ENCODE results near the gene SYNGR1.

SYNGR1 gene

DNA sequence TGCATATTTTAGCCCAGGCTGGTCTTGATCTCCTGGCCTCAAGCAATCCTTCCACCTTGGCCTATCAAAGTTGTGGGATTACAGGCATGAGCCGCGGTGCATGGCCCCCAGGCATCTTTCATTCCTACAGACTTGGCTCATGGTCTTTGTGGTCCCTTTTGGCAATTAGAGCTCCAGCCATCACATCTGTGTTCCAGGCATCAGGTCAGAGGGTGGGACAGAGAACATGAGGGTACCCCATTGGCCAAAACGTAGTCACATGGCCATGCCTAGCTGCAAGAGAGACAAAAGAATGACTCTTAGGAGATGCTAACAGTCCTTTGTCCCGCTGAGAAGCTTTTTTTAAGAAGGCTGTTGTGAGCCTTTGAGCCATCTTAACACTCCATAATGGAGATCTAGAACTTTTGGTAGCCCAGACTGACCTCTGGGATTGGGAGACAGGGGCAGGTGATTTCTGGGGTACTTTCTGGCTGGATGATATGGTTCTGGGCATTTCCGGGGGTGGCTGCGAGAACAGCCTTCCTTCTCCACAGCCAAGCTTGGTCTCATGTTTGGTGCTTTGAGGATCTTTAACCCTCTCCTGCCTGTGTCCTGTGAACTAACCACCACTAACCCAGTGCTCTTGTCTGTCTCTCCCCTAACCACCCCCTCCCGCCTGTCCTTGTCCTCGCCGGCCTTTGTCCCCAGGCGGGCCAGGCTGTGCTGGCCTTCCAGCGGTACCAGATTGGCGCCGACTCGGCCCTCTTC is 31.4 kb downstream of the SYNGR1 start:
- no peak for TF ChIP-seq CTCF (IDR thresholded peaks at IDR 0.05; ENCODE audit: control extremely low read depth, extremely low read depth, low read depth, missing control alignments)
- POLR2A ChIA-PET, result no interaction called here
- DNase-seq (ENCODE audit: extremely low spot score), result no peak
- CTCF ChIA-PET, result interaction anchor here (0.6 to 1.4 kb wide), 3 partner anchors 28 to 211 kb away, joined by 3 to 5 read pairs (median 3); no protein-coding TSS in a partner anchor

GRCh38 chr22:39381930-39382329 is 32.1 kb downstream of the SYNGR1 start:
- POLR2A ChIA-PET, result interaction anchor here (0.8 kb wide), 1 partner anchor 63 kb away, joined by 3 read pairs; no protein-coding TSS in a partner anchor
- CTCF ChIA-PET, result interaction anchor here (0.6 to 1.4 kb wide), 4 partner anchors 28 to 211 kb away, joined by 3 to 5 read pairs (median 4); no protein-coding TSS in a partner anchor
- no peak for TF ChIP-seq CTCF (IDR thresholded peaks at IDR 0.05; ENCODE audit: control extremely low read depth, extremely low read depth, low read depth, missing control alignments)
- DNase-seq (ENCODE audit: extremely low spot score), result no peak

GRCh38 chr22:39382410-39382809 is 32.6 kb downstream of the SYNGR1 start:
- DNase-seq (ENCODE audit: extremely low spot score), result peak; percentile 76
- no peak for TF ChIP-seq CTCF (IDR thresholded peaks at IDR 0.05; ENCODE audit: control extremely low read depth, extremely low read depth, low read depth, missing control alignments)
- ChIA-PET CTCF (interaction anchor here (0.8 to 1.4 kb wide), 2 partner anchors 47 to 146 kb away, joined by 3 to 4 read pairs; no protein-coding TSS in a partner anchor), POLR2A (interaction anchor here (0.8 kb wide), 1 partner anchor 64 kb away, joined by 3 read pairs; no protein-coding TSS in a partner anchor)

GRCh38 chr22:39383841-39384625 is 34.2 kb downstream of the SYNGR1 start:
- ChIA-PET CTCF (no interaction called here), POLR2A (no interaction called here)
- DNase-seq (ENCODE audit: extremely low spot score), result no peak
- TF ChIP-seq CTCF (IDR thresholded peaks at IDR 0.05; ENCODE audit: control extremely low read depth, extremely low read depth, low read depth, missing control alignments), result no peak

DNA sequence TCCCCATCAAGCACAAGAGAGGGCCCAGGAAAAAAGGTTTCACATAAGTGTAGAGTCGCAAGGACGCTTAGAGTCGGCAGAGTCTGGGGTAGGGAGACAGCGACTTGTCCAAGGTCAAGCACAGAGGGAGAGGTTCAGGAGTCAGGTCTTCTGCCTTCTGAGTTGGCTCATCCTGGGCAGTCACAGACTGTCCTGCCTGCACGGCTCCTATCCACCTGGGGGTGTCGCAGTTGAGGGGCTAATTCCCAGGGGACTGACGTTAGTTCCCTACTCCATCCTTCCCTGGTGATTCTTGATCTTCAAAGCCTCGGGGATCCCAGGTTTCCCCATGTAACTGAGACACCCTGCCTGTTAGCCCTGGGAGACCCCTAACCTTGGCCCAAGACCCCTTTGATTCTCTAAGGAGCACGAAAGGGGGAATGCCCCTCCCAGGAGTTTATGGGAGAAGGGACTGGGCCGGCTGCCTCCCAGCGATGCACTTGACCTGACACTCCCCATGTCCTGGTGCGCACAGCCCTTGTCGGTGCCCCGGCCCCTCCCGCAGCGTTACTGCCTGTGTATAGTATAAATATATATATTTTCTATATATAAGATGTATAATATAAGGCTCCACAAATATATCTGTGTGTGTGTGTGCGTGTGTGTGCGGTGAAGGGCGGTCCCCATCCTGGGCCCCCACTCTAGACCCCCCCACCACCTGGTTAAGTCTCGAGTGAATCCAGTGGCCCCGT is 35.1 kb downstream of the SYNGR1 start:
- ChIA-PET POLR2A (no interaction called here), CTCF (no interaction called here)
- DNase-seq (ENCODE audit: extremely low spot score), result peak; percentile 47
- no peak for TF ChIP-seq CTCF (IDR thresholded peaks at IDR 0.05; ENCODE audit: control extremely low read depth, extremely low read depth, low read depth, missing control alignments)

Measured in GM10248 (cell line).